ENCODE data around the gene PELI2.

DNA sequence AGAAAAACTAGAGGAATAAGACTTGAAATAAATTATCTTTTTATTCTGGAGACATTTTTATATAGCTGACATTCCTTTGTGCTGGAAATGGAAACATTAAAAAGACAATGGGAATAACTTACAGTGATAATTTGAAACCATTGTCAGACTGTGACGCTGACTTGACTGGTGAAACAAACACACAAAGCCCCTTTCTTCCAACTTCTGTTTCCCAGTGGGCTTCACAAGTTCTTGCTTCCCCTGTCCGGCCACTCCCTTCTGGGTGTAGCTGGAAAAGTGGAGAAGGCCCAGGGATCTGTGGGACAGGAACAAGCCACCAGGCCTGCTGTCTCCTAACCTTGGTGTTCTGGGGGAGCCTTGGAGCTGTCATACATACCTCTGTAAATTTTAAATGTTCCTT lies 58.8 kb downstream of the PELI2 start:
- no peak for TF ChIP-seq PATZ1 (CRISPR knock-in tag; IDR thresholded peaks at IDR 0.05; ENCODE audit: borderline replicate concordance)
- TF ChIP-seq PPARA (CRISPR knock-in tag; IDR thresholded peaks at IDR 0.05; ENCODE audit: borderline replicate concordance), result no peak
- no peak for TF ChIP-seq ZC3H10 (CRISPR knock-in tag; IDR thresholded peaks at IDR 0.05)
- no peak for TF ChIP-seq ZNF565 (CRISPR knock-in tag; conservative IDR thresholded peaks at IDR 0.05; ENCODE audit: low read depth)
- no peak for TF ChIP-seq ZNF8 (CRISPR knock-in tag; IDR thresholded peaks at IDR 0.05)

Data from SK-N-SH treated with all-trans-retinoic acid at 6 μM for 48 hours (cell line).